OCI-LY1 (cell line): ENCODE results near the gene UNC80.

Source experiments
- H2AFZ ChIP-seq: fragments of 200-600 bp; sonication (generic), shearing (Covaris generic); 2 replicates; pipeline ENCODE4 v1.6.0; 2014; ENCODE audit warnings: antibody characterized with exemption, mild to moderate bottlenecking, low read length
- H3F3A ChIP-seq: fragments of 200-600 bp; sonication (generic), shearing (Covaris generic); 2 replicates; pipeline ENCODE4 v1.6.0; 2014; ENCODE audit warnings: mild to moderate bottlenecking, antibody characterized with exemption, low read length, moderate library complexity; ENCODE audit not compliant: insufficient read depth
- H3K27ac ChIP-seq: fragments of 200-600 bp; sonication (generic); 2 replicates; pipeline ENCODE4 v1.5.1; 2014; ENCODE audit warnings: low read length, mixed run types, mild to moderate bottlenecking, low read depth; ENCODE audit not compliant: poor library complexity, severe bottlenecking
- H3K27me3 ChIP-seq: fragments of 200-600 bp; sonication (generic); 2 replicates; pipeline ENCODE4 v1.6.0; 2014; ENCODE audit warnings: antibody characterized with exemption, mild to moderate bottlenecking, low read length, moderate library complexity; ENCODE audit not compliant: insufficient read depth
- H3K36me3 ChIP-seq: fragments of 200-600 bp; sonication (generic); 2 replicates; pipeline ENCODE4 v1.6.1; 2014; ENCODE audit warnings: mild to moderate bottlenecking, antibody characterized with exemption, low read length, moderate library complexity, mixed read lengths; ENCODE audit not compliant: insufficient read depth
- H3K4me1 ChIP-seq: fragments of 200-600 bp; sonication (generic); 2 replicates; pipeline ENCODE4 v1.5.1; 2014; ENCODE audit warnings: mild to moderate bottlenecking, low read length, moderate library complexity; ENCODE audit not compliant: insufficient read depth, severe bottlenecking
- H3K4me2 ChIP-seq: fragments of 200-600 bp; sonication (generic), shearing (Covaris generic); 2 replicates; pipeline ENCODE4 v1.6.1; 2014; ENCODE audit warnings: low read length
- H3K4me3 ChIP-seq: fragments of 200-600 bp; sonication (generic); 2 replicates; pipeline ENCODE4 v1.5.1; 2014; ENCODE audit warnings: low read length, low read depth, mild to moderate bottlenecking, mixed read lengths; ENCODE audit not compliant: poor library complexity, severe bottlenecking
- H3K79me2 ChIP-seq: fragments of 200-600 bp; shearing (Covaris generic); 2 replicates; pipeline ENCODE4 v1.6.1; 2016; ENCODE audit warnings: mixed run types, low read length, mixed read lengths; ENCODE audit not compliant: insufficient read depth
- H3K9ac ChIP-seq: fragments of 200-600 bp; sonication (generic), shearing (Covaris generic); 2 replicates; pipeline ENCODE4 v1.6.1; 2014; ENCODE audit warnings: mild to moderate bottlenecking, low read length, mixed read lengths
- H3K9me2 ChIP-seq: fragments of 200-600 bp; sonication (generic), shearing (Covaris generic); 2 replicates; pipeline ENCODE4 v1.6.1; 2014; ENCODE audit warnings: low read depth, mild to moderate bottlenecking, low read length, mixed read lengths
- H3K9me3 ChIP-seq: fragments of 200-600 bp; shearing (Covaris generic); 2 replicates; pipeline ENCODE4 v1.6.1; 2014; ENCODE audit warnings: low read length, mixed read lengths
- H4K20me1 ChIP-seq: fragments of 200-600 bp; sonication (generic), shearing (Covaris generic); 2 replicates; pipeline ENCODE4 v1.6.0; 2016; ENCODE audit warnings: mild to moderate bottlenecking, low read length; ENCODE audit not compliant: insufficient read depth
- EZH2 ChIP-seq: fragments of 200-600 bp; sonication (generic), shearing (Covaris generic); IDR thresholded peaks from 2 replicates; pipeline ENCODE4 v1.8.0; 2017; ENCODE audit warnings: borderline replicate concordance, mixed run types, mild to moderate bottlenecking, antibody characterized with exemption, low read length, moderate library complexity, mixed read lengths
- TF ChIP-seq, protein P1 (sequence below): fragments of 200-600 bp; sonication (generic), shearing (Covaris generic); IDR thresholded peaks from 2 replicates; pipeline ENCODE4 v1.5.1; 2017; ENCODE audit warnings: mild to moderate bottlenecking, antibody characterized with exemption, low read length, moderate library complexity, mixed read lengths

The UNC80 gene

DNA sequence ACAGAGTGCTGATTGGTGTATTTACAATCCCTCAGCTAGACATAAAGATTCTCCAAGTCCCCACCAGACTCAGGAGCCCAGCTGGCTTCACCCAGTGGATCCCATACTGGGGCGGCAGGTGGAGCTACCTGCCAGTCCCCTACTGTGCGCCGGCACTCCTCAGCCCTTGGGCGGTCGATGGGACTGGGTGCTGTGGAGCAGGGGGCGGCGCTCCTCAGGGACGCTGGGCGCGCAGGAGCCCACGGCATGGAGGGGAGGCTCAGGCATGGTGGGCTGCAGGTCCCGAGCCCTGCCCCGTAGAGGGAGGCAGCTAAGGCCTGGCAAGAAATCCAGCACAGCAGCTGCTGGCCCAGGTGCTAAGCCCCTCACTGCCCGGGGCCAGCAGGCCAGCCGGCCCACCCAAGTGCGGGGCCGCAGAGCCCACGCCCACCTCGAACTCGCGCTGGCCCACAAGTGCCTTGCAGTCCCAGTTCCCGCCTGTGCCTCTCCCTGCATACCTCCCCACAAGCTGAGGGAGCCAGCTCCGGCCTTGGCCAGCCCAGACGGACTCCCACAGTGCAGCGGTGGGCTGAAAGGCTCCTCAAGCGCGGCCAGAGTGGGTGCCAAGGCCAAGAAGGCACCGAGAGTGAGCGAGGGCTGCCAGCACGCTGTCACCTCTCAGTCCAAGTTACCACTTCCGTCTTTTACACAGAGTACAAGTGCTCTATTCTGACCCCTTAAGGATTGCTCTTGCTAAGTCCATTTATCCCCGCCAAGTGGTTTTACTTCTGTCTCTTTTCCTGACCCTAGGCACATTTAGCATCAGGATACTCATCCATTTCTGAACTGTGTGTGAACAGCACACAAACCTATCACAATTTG is 229.1 kb downstream of the UNC80 start:
- Histone ChIP-seq H3F3A (no peaks in the 10 kb centered on the region), H3K4me1 (peaks cover 33% of the 10 kb centered on the region), H3K79me2 (peaks cover 33% of the 10 kb centered on the region), H3K27me3 (no peaks in the 10 kb centered on the region), H3K4me2 (no peak overlapping the region), H3K9ac (no peak overlapping the region), H3K36me3 (peaks cover 13% of the 10 kb centered on the region; the same call in 1 of the 2 replicates), H3K4me3 (no peak overlapping the region), H3K27ac (no peak overlapping the region), H3K9me2 (no peaks in the 10 kb centered on the region), H2AFZ (no peak overlapping the region), H4K20me1 (no peaks in the 10 kb centered on the region), H3K9me3 (no peaks in the 10 kb centered on the region)
- no peak for TF ChIP-seq EZH2
- TF ChIP-seq, protein P1, sequence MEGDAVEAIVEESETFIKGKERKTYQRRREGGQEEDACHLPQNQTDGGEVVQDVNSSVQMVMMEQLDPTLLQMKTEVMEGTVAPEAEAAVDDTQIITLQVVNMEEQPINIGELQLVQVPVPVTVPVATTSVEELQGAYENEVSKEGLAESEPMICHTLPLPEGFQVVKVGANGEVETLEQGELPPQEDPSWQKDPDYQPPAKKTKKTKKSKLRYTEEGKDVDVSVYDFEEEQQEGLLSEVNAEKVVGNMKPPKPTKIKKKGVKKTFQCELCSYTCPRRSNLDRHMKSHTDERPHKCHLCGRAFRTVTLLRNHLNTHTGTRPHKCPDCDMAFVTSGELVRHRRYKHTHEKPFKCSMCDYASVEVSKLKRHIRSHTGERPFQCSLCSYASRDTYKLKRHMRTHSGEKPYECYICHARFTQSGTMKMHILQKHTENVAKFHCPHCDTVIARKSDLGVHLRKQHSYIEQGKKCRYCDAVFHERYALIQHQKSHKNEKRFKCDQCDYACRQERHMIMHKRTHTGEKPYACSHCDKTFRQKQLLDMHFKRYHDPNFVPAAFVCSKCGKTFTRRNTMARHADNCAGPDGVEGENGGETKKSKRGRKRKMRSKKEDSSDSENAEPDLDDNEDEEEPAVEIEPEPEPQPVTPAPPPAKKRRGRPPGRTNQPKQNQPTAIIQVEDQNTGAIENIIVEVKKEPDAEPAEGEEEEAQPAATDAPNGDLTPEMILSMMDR, result no peak

DNA sequence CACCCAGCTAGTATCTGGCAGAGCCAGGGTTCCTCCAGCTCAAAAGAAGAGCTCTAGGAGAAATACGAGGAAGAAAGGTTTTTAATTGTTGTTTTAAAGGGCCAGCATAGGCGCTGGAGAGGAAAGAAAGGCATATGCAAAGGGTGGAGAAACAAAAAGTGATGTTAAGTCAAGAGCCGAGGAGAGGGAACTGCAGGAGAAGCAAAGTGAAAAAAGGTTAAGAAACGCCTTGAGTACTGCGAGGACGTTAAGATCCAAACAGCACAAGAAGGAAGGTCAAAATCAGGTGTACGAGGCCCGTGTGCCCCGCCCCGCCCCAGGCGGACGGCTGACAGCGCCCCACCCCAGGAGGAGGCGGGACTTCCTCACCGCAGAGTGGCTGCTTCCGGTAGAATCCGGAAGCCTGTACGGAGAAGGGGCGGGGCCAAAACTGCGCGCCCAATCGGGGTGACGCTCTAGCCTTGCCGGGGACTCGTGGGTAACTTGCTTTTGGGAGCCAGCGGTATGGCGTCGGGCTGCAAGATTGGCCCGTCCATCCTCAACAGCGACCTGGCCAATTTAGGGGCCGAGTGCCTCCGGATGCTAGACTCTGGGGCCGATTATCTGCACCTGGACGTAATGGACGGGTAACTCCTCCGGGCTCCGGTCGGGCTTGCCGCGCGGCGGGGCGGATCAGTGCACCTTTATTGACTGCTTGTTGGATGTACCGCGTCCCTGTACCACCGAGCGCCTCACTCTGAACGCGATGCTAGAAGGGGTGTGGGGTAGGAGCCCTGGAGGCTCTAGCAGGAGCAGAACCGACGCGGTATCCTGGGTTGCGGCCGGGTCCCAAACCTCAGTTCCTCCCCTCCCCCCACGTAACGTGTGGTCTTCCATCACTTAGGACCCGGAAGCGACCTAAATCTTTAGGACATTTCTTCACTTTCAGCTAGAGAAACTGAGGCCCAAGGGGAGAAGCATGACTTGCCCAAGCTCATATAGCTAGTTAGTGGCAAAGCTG is 230.8 kb downstream of the UNC80 start, which contains the start of gene RPE:
Gene RPE (plus strand): TSS at position 481 of the 1,000 bp plus-strand sequence. CDS start 24 bp downstream, at position 505.
- H3K9me2 ChIP-seq, result no peaks in the 10 kb centered on the region
- peaks cover 31% of the 10 kb centered on the region; the same call in 1 of the 2 replicates for H3K36me3 ChIP-seq
- TF ChIP-seq, protein P1, result no peak
- TF ChIP-seq EZH2, result no peak
- peak within 1 kb of the TSS; percentile 71 for H3K27ac ChIP-seq
- no peaks in the 10 kb centered on the region for H3F3A ChIP-seq
- 0 out of 2 replicates have a peak, but pooled peaks cover 2% of the 10 kb centered on the region for H4K20me1 ChIP-seq
- peaks cover 50% of the 10 kb centered on the region for H3K79me2 ChIP-seq
- H3K9me3 ChIP-seq, result no peaks in the 10 kb centered on the region
- H3K9ac ChIP-seq, result peak within 1 kb of the TSS; percentile 88
- peak within 1 kb of the TSS; percentile 82 for H2AFZ ChIP-seq
- H3K4me3 ChIP-seq, result peak within 1 kb of the TSS; percentile 88
- no peaks in the 10 kb centered on the region for H3K27me3 ChIP-seq
- H3K4me2 ChIP-seq, result peak within 1 kb of the TSS; percentile 94
- H3K4me1 ChIP-seq, result peaks cover 41% of the 10 kb centered on the region

DNA sequence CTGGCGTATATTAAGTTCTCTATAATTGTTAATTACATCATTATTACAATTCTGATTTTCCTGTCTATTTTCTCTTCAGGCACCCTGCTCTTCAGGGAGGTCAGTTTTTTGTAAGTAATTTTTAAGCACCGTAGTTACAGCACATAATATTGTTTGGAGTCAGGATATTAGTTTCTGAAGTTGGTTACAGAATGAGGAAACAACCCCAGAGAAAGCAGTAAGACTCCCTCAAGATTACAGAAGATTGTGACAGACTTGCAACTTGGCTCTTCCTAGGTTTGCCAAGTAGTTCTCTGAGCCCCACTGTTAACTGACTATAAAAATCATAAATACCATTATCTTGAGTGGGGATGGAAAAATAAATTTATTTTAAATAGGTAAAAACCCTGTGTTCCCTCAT is 231.7 kb downstream of the UNC80 start:
- Histone ChIP-seq H3K27ac (peak overlapping the region; percentile 46), H2AFZ (no peak overlapping the region), H3K79me2 (peaks cover 59% of the 10 kb centered on the region), H3K9me2 (no peaks in the 10 kb centered on the region), H3K4me2 (peak overlapping the region; percentile 69), H4K20me1 (0 out of 2 replicates have a peak, but pooled peaks cover 2% of the 10 kb centered on the region), H3K4me1 (peaks cover 41% of the 10 kb centered on the region), H3F3A (no peaks in the 10 kb centered on the region), H3K9me3 (no peaks in the 10 kb centered on the region), H3K27me3 (no peaks in the 10 kb centered on the region), H3K9ac (peak overlapping the region; percentile 88), H3K4me3 (peak overlapping the region; percentile 88), H3K36me3 (peaks cover 40% of the 10 kb centered on the region)
- TF ChIP-seq, protein P1, result no peak
- no peak for TF ChIP-seq EZH2
